Measurements from ENCODE around the gene MUC12. TPM values are rescaled to one million over a fixed set of nuclear protein-coding genes. Genes with fewer than 3 reads are reported as not detected.

Gene MUC12
- total RNA-seq, 1 donor from 2014 or later = under 0.01 TPM

DNA sequence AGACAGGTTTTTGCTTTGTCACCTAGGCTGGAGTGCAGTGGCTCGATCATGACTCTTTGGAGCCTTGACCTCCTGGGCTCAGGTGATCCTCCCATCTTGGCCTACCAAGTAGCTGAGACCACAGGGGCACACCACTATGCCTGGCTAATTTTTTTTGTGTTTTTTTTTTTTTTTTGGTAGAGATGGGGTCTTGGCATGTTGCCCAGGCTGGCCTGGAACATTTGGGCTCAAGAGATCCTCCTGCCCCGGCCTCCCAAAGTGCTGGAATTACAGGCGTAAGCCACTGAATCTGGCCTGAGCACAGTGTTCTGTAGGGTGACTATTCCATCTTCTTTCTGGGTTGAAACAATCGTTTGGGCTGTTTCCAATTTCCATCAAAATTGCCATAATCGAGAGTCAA, 21.6 kb upstream of the MUC12 start:
- FAIRE-seq (no peak), DNase-seq (ENCODE audit: low read depth) (no peak)
- no peak for TF ChIP-seq CTCF (IDR thresholded peaks at IDR 0.05; ENCODE audit: insufficient read depth, low read length, severe bottlenecking)
- H3K4me3 ChIP-seq (ENCODE audit: low read depth, low read length) = no peak overlapping the region
- H3K27me3 ChIP-seq (ENCODE audit: control insufficient read depth, insufficient read depth, low read length) = peaks cover 2% of the 10 kb centered on the region
- no peaks in the 10 kb centered on the region for H3K36me3 ChIP-seq (ENCODE audit: control insufficient read depth, insufficient read depth, low read length)

- Histone ChIP-seq H3K27me3 (ENCODE audit: control insufficient read depth, insufficient read depth, low read length) (peaks cover 2% of the 10 kb centered on the region), H3K36me3 (ENCODE audit: control insufficient read depth, insufficient read depth, low read length) (no peaks in the 10 kb centered on the region), H3K4me3 (ENCODE audit: low read depth, low read length) (no peak within 1 kb of the TSS)
- FAIRE-seq (no peak), DNase-seq (ENCODE audit: low read depth) (no peak)
- no peak for TF ChIP-seq CTCF (IDR thresholded peaks at IDR 0.05; ENCODE audit: insufficient read depth, low read length, severe bottlenecking)
Measured at GRCh38 chr7:100949227-100949932, 20.0 kb upstream of the MUC12 start, which contains the start of gene MUC3A. MUC3A (plus strand) TSS chr7:100949534; CDS start chr7:100949625, 91 bp downstream.

DNA sequence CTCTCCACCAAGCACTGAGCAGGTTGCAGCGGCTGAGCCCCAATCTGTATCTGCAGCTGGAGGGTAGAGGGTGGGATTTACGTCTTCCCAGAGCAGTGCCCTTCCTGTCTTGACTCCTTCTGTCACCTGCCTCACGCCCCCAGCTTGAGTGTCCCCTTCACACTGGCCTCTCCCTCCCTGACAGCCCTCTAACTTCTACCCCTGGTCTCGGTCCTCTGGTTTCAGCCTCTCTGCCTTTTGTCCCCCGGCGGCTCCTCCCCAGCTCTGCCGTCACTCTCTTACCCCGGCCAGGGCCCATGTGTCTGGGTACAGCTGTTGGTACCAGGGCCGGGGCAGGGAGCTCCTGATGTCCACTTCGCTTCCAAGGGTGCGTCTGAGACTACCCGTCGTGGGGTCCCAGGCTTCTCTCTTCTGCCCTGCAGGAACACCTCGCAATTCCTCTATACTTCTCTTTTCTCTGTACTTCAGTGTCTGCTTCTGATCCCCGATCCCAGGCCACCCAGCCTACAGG, 19.4 kb upstream of the MUC12 start:
- FAIRE-seq = no peak
- H3K27me3 ChIP-seq (ENCODE audit: control insufficient read depth, insufficient read depth, low read length) = peaks cover 2% of the 10 kb centered on the region
- no peaks in the 10 kb centered on the region for H3K36me3 ChIP-seq (ENCODE audit: control insufficient read depth, insufficient read depth, low read length)
- no peak overlapping the region for H3K4me3 ChIP-seq (ENCODE audit: low read depth, low read length)
- no peak for TF ChIP-seq CTCF (IDR thresholded peaks at IDR 0.05; ENCODE audit: insufficient read depth, low read length, severe bottlenecking)
- no peak for DNase-seq (ENCODE audit: low read depth)

GRCh38 chr7:100951172-100951571, 18.2 kb upstream of the MUC12 start:
- TF ChIP-seq CTCF (IDR thresholded peaks at IDR 0.05; ENCODE audit: insufficient read depth, low read length, severe bottlenecking) = no peak
- no peaks in the 10 kb centered on the region for H3K36me3 ChIP-seq (ENCODE audit: control insufficient read depth, insufficient read depth, low read length)
- H3K4me3 ChIP-seq (ENCODE audit: low read depth, low read length) = no peak overlapping the region
- H3K27me3 ChIP-seq (ENCODE audit: control insufficient read depth, insufficient read depth, low read length) = peaks cover 2% of the 10 kb centered on the region
- DNase-seq (ENCODE audit: low read depth) (no peak), FAIRE-seq (no peak)

GRCh38 chr7:100951888-100952560, 17.3 kb upstream of the MUC12 start:
- TF ChIP-seq CTCF (IDR thresholded peaks at IDR 0.05; ENCODE audit: insufficient read depth, low read length, severe bottlenecking) = no peak
- FAIRE-seq = no peak
- H3K36me3 ChIP-seq (ENCODE audit: control insufficient read depth, insufficient read depth, low read length) = no peaks in the 10 kb centered on the region
- peaks cover 2% of the 10 kb centered on the region for H3K27me3 ChIP-seq (ENCODE audit: control insufficient read depth, insufficient read depth, low read length)
- H3K4me3 ChIP-seq (ENCODE audit: low read depth, low read length) = no peak overlapping the region
- no peak for DNase-seq (ENCODE audit: low read depth)

All from bronchial epithelial cell (primary cell).